Lung (tissue), 12 donors: ENCODE measurements around the gene THAP7. TPM values are rescaled to one million over a fixed set of nuclear protein-coding genes. Genes with fewer than 3 reads are reported as not detected.

Experiments
- ATAC-seq: fragments of 200-7000 bp; cut with Tn5 transposase; one replicate; pipeline ENCODE4 v1.9.1; 2020; ENCODE audit warnings: moderate number of reproducible peaks; ENCODE audit not compliant: insufficient read depth, low FRiP score
- DNase-seq, 3 donors: peaks; one replicate each; pipeline ENCODE4 v3.0.0-alpha.2; 2013 to 2017
- H3K27ac ChIP-seq, 2 donors: one replicate each; pipeline ENCODE4 v1.5.1; 2013; ENCODE audit warnings: mild to moderate bottlenecking in 2 of 2, moderate library complexity in 2 of 2, control low read depth in 1 of 2, inconsistent platforms in 1 of 2, low read depth in 1 of 2, low read length in 1 of 2
- H3K27me3 ChIP-seq, 3 donors: one replicate each; pipeline ENCODE4 v1.5.1; 2013; ENCODE audit warnings: low read length in 2 of 3; ENCODE audit not compliant: control insufficient read depth in 3 of 3, insufficient read depth in 3 of 3
- H3K36me3 ChIP-seq, 4 donors: one replicate each; pipeline ENCODE4 v1.5.1; 2013; ENCODE audit warnings: low read length in 4 of 4, mild to moderate bottlenecking in 1 of 4, moderate library complexity in 1 of 4; ENCODE audit not compliant: control insufficient read depth in 4 of 4, insufficient read depth in 4 of 4
- H3K4me1 ChIP-seq, 5 donors: one replicate each; pipeline ENCODE4 v1.5.1; 2013; ENCODE audit warnings: low read length in 5 of 5, mild to moderate bottlenecking in 2 of 5, moderate library complexity in 1 of 5; ENCODE audit not compliant: control insufficient read depth in 5 of 5, insufficient read depth in 5 of 5
- H3K4me3 ChIP-seq: one replicate; pipeline ENCODE4 v1.5.1; 2013; ENCODE audit warnings: mild to moderate bottlenecking, control low read depth, moderate library complexity
- H3K9ac ChIP-seq, 2 donors: one replicate each; pipeline ENCODE4 v1.5.1; 2013; ENCODE audit warnings: low read length in 2 of 2, control low read depth in 1 of 2; ENCODE audit not compliant: insufficient read depth in 1 of 2
- H3K9me3 ChIP-seq, 4 donors: one replicate each; pipeline ENCODE4 v1.5.1; 2013; ENCODE audit warnings: low read length in 3 of 4, mild to moderate bottlenecking in 1 of 4, moderate library complexity in 1 of 4; ENCODE audit not compliant: control insufficient read depth in 4 of 4, insufficient read depth in 3 of 4
- CTCF ChIP-seq: IDR thresholded peaks from 2 replicates; pipeline ENCODE4 v1.5.1; 2012; ENCODE audit warnings: mild to moderate bottlenecking; ENCODE audit errors: control extremely low read depth, extremely low read depth
- WGBS, 2 donors: extraction: QIAGEN DNeasy Blood & Tissue Kit; methylation state at CpG; one replicate each; pipeline ENCODE4 v1.1.7; 2013; 5-methylcytosine and 5-hydroxymethylcytosine counted together
- polyA plus RNA-seq, 2 donors: library from polyadenylated mRNA; stranded (reverse); fragments of 200-250 nt; gene quantifications; one replicate each; pipeline ENCODE4 v1.2.1, GENCODE V29; 2013
- total RNA-seq, 2 donors: library from RNA; depleted of rRNA in 1 of 2; stranded (reverse); fragments of >200 nt in 1 of 2; gene quantifications; one replicate each; pipeline ENCODE4 v1.2.1, GENCODE V29; 2014 to 2021
- donor health status: control.
- donor health status: control.
- donor health status: Bipolar disorder and iron deficiency.
- donor health status: healthy.
- donor health status: DM: yes; HTN: yes; CAD: no.

Gene THAP7
- total and polyA plus RNA-seq, 4 donors: 20.4 to 61.3 (median 27.6) TPM

GRCh38 chr22:20955548-20955947 lies 46.4 kb downstream of the THAP7 start:
- no peak overlapping the region for H3K27ac ChIP-seq

GRCh38 chr22:20953668-20954500 lies 48.0 kb downstream of the THAP7 start:
- H3K27me3 ChIP-seq: peaks cover 0 to 14% (median 3%) of the 10 kb centered on the region in 3 donors
- no peak for ATAC-seq
- WGBS, 2 donors: 80 to 86% methylated on average over 8 of the region's 8 CpGs
- H3K27ac ChIP-seq: no peak overlapping the region
- peaks cover 0 to 1% (median 0%) of the 10 kb centered on the region in 4 donors for H3K9me3 ChIP-seq
- H3K9ac ChIP-seq: no peak overlapping the region
- TF ChIP-seq CTCF: no peak
- DNase-seq: no peak
- H3K4me3 ChIP-seq: no peak overlapping the region
- H3K36me3 ChIP-seq: peaks cover 12 to 28% (median 18%) of the 10 kb centered on the region in 4 donors
- H3K4me1 ChIP-seq: peaks cover 0 to 12% (median 0%) of the 10 kb centered on the region in 5 donors

More at GRCh38 chr22:20955548-20955947, 46.4 kb downstream of the THAP7 start:
- DNase-seq (no peak), ATAC-seq (no peak)
- Histone ChIP-seq H3K27me3 (peaks cover 0 to 14% (median 3%) of the 10 kb centered on the region in 3 donors), H3K4me1 (peaks cover 0 to 12% (median 0%) of the 10 kb centered on the region in 5 donors), H3K9me3 (peaks cover 0 to 1% (median 0%) of the 10 kb centered on the region in 4 donors), H3K36me3 (peaks cover 9 to 21% (median 16%) of the 10 kb centered on the region in 4 donors), H3K4me3 (no peak overlapping the region), H3K9ac (no peak overlapping the region)
- no peak for TF ChIP-seq CTCF
- 83 to 87% methylated on average over 7 of the region's 7 CpGs for WGBS, 2 donors

GRCh38 chr22:20953342-20953608 lies 48.6 kb downstream of the THAP7 start:
- Histone ChIP-seq H3K4me1 (peaks cover 0 to 12% (median under 1%) of the 10 kb centered on the region in 5 donors), H3K4me3 (no peak overlapping the region), H3K36me3 (peaks cover 12 to 28% (median 18%) of the 10 kb centered on the region in 4 donors), H3K9ac (no peak overlapping the region), H3K27ac (no peak overlapping the region), H3K27me3 (peaks cover 0 to 11% (median 2%) of the 10 kb centered on the region in 3 donors), H3K9me3 (peaks cover 0 to 1% (median 0%) of the 10 kb centered on the region in 4 donors)
- DNase-seq (no peak), ATAC-seq (no peak)
- TF ChIP-seq CTCF: no peak
- 73 to 79% methylated on average over 3 of the region's 3 CpGs for WGBS, 2 donors
